Right atrium auricular region (tissue), 2 donors: ENCODE data around the gene ORAI2. TPM values are rescaled to one million over a fixed set of nuclear protein-coding genes. Genes with fewer than 3 reads are reported as not detected.
"Not testable (repeated sequence)": the region's sequence is repeated elsewhere in the genome, so short reads cannot be mapped to it uniquely, and the experiment has no call there.

Experiments used
- DNase-seq: peaks from one replicate; pipeline ENCODE4 v3.0.0-alpha.2; 2019; ENCODE audit warnings: low spot score
- H3K27ac ChIP-seq, 2 donors: fragments of 200-600 bp; sonication (generic); 1 replicate in 1 of 2; 2 replicates in 1 of 2; pipeline ENCODE4 v1.5.1; 2016 to 2019
- H3K27me3 ChIP-seq, 2 donors: fragments of 200-600 bp; sonication (generic); one replicate each; pipeline versions ENCODE4 v1.5.1 to v1.6.0; 2017 to 2019
- H3K36me3 ChIP-seq: fragments of 200-600 bp; sonication (generic); one replicate; pipeline ENCODE4 v1.5.1; 2016
- H3K4me1 ChIP-seq, 2 donors: fragments of 200-600 bp; sonication (generic); one replicate each; pipeline versions ENCODE4 v1.5.1 to v1.6.0; 2017 to 2019
- H3K4me3 ChIP-seq, 2 donors: fragments of 200-600 bp; sonication (generic); 1 replicate in 1 of 2; 2 replicates in 1 of 2; pipeline ENCODE4 v1.5.1; 2017 to 2019; ENCODE audit warnings: mild to moderate bottlenecking in 1 of 2, moderate library complexity in 1 of 2
- H3K9me3 ChIP-seq, 2 donors: fragments of 200-600 bp; sonication (generic); one replicate each; pipeline ENCODE4 v1.5.1; 2019
- CTCF ChIP-seq, 2 donors: fragments of 200-600 bp; sonication (generic); IDR thresholded peaks; one replicate each; pipeline ENCODE4 v1.5.1; 2019; ENCODE audit warnings: antibody characterized with exemption in 2 of 2
- total RNA-seq, 2 donors: library from RNA; depleted of rRNA; stranded (reverse); fragments of >200 nt; gene quantifications; one replicate each; pipeline ENCODE4 v1.1.0, GENCODE V29; 2016

ORAI2 gene
- total RNA-seq, 2 donors from 2014 or later = 5.9 to 13.3 TPM

DNA sequence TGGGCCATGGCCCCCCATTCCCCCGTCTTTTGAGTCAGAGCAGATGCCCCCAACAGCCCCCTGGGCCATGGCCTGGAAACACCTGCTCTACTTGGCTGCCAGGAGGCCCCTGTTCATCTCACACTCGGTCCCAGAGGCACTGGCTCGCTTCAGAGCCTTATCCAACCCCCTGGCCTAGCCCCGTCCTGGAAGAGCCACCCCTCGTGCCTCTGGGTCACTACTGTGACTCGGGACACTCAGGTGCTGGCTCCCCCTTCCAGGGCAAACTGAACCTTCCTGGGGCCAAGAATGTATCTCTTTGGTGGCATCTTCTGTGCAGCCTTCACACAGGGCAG is 38.4 kb downstream of the ORAI2 start:
- Histone ChIP-seq H3K36me3 (peaks cover 18% of the 10 kb centered on the region), H3K27me3 (no peaks in the 10 kb centered on the region), H3K4me3 (no peak overlapping the region), H3K27ac (no peak overlapping the region), H3K4me1 (no peaks in the 10 kb centered on the region), H3K9me3 (no peaks in the 10 kb centered on the region)
- no peak for DNase-seq
- no peak for TF ChIP-seq CTCF (IDR thresholded peaks at IDR 0.05)

DNA sequence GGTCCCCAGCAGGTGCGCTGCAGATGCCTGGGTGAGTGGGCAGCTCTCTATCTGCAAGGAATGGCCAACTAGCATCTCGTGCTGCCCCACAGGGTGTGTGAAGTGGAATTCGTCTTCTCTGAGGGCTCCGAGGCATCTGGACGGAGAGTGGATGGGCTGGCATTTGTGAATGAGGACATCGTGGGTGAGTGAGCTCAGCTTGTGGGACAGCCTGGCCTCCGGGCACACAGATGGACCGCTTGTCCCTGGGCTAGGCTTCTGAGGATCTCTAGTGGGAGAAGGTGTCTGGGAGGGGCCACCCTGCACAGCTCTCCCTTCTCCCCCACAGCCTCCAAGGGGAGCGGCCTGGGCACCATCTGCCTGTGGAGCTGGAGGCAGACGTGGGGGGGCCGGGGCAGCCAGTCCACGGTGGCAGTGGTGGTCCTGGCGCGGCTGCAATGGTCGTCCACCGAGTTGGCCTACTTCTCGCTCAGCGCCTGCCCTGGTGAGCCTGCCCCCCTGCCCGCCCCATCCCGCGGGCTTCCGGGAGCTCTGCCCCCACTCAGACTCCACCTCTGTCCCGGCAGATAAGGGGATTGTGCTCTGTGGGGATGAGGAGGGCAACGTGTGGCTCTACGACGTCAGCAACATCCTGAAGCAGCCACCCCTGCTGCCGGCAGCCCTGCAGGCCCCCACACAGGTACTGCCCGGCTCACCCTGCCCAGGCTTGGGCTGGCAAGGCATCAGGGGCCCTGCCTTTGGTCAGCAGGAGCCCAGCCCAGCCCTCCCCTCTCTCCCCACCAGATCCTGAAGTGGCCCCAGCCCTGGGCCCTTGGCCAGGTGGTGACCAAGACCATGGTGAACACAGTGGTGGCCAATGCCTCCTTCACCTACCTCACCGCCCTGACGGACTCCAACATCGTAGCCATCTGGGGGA is 39.0 kb downstream of the ORAI2 start:
- Histone ChIP-seq H3K27ac (no peak overlapping the region), H3K4me1 (no peaks in the 10 kb centered on the region), H3K9me3 (no peaks in the 10 kb centered on the region), H3K36me3 (peaks cover 18% of the 10 kb centered on the region), H3K27me3 (no peaks in the 10 kb centered on the region), H3K4me3 (no peak overlapping the region)
- no peak for TF ChIP-seq CTCF (IDR thresholded peaks at IDR 0.05)
- DNase-seq = no peak

GRCh38 chr7:102473271-102473991 is 40.1 kb downstream of the ORAI2 start:
- H3K27ac ChIP-seq = no peak overlapping the region

DNA sequence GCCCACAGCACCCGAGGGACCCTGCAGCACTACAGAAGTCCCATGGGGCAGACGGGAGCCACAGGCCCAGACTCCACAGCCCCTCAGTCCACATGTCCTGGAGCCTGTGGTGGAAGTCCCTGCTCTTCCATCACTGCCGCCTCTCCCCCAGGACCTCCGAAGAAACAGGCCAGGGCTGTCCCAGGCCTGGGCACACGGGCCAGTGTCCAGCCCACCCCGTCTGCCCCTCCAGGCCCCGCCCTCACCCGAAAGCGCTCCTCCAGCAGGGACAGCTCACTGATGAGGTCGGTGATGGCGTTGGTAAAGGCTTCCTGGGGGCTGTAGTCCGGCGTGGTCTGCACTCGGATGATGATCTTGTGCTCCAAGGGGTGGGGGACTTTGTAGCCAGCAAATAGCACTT is 40.7 kb downstream of the ORAI2 start:
- not testable (repeated sequence) for H3K27ac ChIP-seq, DNase-seq, H3K9me3 ChIP-seq, H3K4me1 ChIP-seq, H3K4me3 ChIP-seq, H3K27me3 ChIP-seq
- H3K36me3 ChIP-seq = peaks cover 18% of the 10 kb centered on the region

More at GRCh38 chr7:102473271-102473991, 40.1 kb downstream of the ORAI2 start:
- H3K9me3 ChIP-seq = no peaks in the 10 kb centered on the region
- no peaks in the 10 kb centered on the region for H3K4me1 ChIP-seq
- H3K4me3 ChIP-seq = no peak overlapping the region
- no peak for DNase-seq
- peaks cover 18% of the 10 kb centered on the region for H3K36me3 ChIP-seq
- no peak for TF ChIP-seq CTCF (IDR thresholded peaks at IDR 0.05)
- H3K27me3 ChIP-seq = no peaks in the 10 kb centered on the region

- DNase-seq, H3K4me3 ChIP-seq, H3K27me3 ChIP-seq, H3K4me1 ChIP-seq, H3K27ac ChIP-seq, H3K9me3 ChIP-seq: not testable (repeated sequence)
- peaks cover 18% of the 10 kb centered on the region for H3K36me3 ChIP-seq
Observed at GRCh38 chr7:102474736-102475435, 41.5 kb downstream of the ORAI2 start.

DNA sequence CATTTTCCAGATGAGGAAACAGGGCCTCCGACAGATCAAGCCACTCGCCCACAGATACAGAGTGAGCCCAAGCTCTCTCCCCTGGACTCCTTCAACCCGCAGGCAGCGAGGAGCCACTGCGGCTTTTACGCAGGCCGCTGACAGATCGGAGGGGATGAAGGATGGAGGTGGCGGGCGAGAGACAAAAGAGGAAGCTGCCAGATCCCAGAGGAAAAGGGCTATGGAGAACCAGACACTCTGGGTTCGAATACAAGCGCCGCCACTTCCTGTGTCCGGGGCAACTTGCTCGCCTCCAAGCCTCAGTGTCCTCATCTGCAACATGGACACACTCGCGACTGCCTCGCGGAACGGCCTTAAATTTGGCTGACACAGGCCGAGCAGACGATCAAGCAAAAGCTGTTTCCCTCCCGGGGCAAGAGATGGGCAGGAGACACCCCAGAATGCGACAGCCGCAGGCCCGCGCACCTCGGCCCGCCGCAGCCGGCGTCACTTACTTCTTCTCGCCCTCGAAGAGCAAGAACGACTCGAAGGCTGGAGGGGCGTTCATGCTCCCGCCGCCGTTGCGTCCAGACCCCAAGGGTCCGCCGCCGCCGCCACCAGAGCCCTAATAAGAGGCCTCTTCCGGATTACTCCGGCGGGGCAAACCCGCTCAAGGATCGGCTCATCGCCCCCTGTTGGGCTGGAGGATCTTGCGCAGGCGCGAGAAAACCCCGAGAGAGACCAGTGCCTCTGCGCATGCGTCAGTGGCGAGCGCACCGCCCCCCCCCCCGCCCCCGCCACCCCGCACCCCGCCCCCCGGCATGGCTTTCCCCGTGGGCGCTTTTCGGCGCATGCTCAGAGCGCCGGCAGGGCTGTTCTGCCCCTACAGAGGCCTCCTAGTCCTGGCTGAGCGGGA is 45.2 kb downstream of the ORAI2 start, which contains the start of gene POLR2J:
TSS of gene POLR2J (minus strand) at position 609 of the 895 bp plus-strand sequence. CDS start at position 547, 62 bp downstream.
- H3K27me3 ChIP-seq, H3K4me1 ChIP-seq, H3K36me3 ChIP-seq, H3K9me3 ChIP-seq: not testable (repeated sequence)
- peak; percentile 37 to 70 for TF ChIP-seq CTCF (IDR thresholded peaks at IDR 0.05)
- DNase-seq = peak; percentile 96
- H3K27ac ChIP-seq = peak within 1 kb of the TSS in 1 of 2 donors; percentile 48
- peak within 1 kb of the TSS; percentile 60 to 62 for H3K4me3 ChIP-seq

GRCh38 chr7:102479209-102479584 is 45.8 kb downstream of the ORAI2 start:
- not testable (repeated sequence) for H3K4me1 ChIP-seq, H3K36me3 ChIP-seq, H3K9me3 ChIP-seq, DNase-seq, H3K4me3 ChIP-seq, H3K27me3 ChIP-seq, H3K27ac ChIP-seq
